Stomach (tissue), 4 donors: Measurements from ENCODE around the gene KDM4E.

ENCODE experiments used
- POLR2A ChIP-seq, 4 donors: fragments of 450-650 bp; IDR thresholded peaks; one replicate each; pipeline ENCODE4 v1.6.1; 2016; ENCODE audit warnings: antibody characterized with exemption in 4 of 4, control low read depth in 2 of 4, mild to moderate bottlenecking in 1 of 4, moderate library complexity in 1 of 4
- TF ChIP-seq, protein P1 (sequence below), 7 experiments: fragments of 450-650 bp in 4 of 7; fragments of 200-600 bp in 3 of 7; sonication (generic) in 3 of 7; IDR thresholded peaks; one replicate each; pipeline ENCODE4 v1.5.1; 2016 to 2019; ENCODE audit warnings: antibody characterized with exemption in 7 of 7, control low read depth in 2 of 7, mild to moderate bottlenecking in 1 of 7

DNA sequence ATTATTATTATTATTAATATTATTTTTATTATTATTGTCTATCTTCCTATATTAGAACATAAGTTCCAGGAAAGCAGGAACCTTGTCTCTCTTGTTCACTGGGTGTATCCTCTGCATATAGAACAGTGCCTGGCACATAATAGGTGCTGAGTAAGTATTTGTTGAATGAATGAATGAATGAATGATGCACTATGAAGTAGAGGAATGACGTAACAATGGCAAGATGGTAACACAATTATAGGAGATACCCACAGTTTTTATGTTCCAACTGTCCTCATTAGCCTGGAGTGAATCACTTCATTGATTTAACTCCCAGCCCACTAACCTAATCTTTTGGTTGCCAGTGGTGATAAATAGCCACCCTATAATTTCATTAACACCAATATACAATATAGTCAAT, 49.5 kb upstream of the KDM4E start:
- TF ChIP-seq, protein P1, sequence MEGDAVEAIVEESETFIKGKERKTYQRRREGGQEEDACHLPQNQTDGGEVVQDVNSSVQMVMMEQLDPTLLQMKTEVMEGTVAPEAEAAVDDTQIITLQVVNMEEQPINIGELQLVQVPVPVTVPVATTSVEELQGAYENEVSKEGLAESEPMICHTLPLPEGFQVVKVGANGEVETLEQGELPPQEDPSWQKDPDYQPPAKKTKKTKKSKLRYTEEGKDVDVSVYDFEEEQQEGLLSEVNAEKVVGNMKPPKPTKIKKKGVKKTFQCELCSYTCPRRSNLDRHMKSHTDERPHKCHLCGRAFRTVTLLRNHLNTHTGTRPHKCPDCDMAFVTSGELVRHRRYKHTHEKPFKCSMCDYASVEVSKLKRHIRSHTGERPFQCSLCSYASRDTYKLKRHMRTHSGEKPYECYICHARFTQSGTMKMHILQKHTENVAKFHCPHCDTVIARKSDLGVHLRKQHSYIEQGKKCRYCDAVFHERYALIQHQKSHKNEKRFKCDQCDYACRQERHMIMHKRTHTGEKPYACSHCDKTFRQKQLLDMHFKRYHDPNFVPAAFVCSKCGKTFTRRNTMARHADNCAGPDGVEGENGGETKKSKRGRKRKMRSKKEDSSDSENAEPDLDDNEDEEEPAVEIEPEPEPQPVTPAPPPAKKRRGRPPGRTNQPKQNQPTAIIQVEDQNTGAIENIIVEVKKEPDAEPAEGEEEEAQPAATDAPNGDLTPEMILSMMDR (IDR thresholded peaks at IDR 0.05): no peak
- no peak for TF ChIP-seq POLR2A (IDR thresholded peaks at IDR 0.05)
